HG03097 (cell line): Measurements from ENCODE around the gene UNC119.

ENCODE experiments used
- ATAC-seq: cut with Tn5 transposase; IDR thresholded peaks from one replicate; pipeline ENCODE4 v1.9.1; 2021; ENCODE audit not compliant: unreplicated experiment, low FRiP score

Gene UNC119

GRCh38 chr17:28500712-28501379 lies 51.6 kb downstream of the UNC119 start:
- no peak for ATAC-seq

- no peak for ATAC-seq
Measured at GRCh38 chr17:28499684-28500357, 52.6 kb downstream of the UNC119 start.

GRCh38 chr17:28499364-28499664 lies 53.1 kb downstream of the UNC119 start:
- no peak for ATAC-seq

- ATAC-seq: no peak
Measured at GRCh38 chr17:28498652-28499363, 53.6 kb downstream of the UNC119 start.

GRCh38 chr17:28497931-28498330 lies 54.5 kb downstream of the UNC119 start:
- no peak for ATAC-seq
